ENCODE results near the gene DISP3. TPM values are rescaled to one million over a fixed set of nuclear protein-coding genes. Genes with fewer than 3 reads are reported as not detected.

Gene DISP3
- total and polyA plus RNA-seq, 7 donors = under 0.01 to 0.28 (median 0.16) TPM; not detected in 4

- peak; percentile 50 for DNase-seq
- Histone ChIP-seq H3K9me3 (no peaks in the 10 kb centered on the region), H3K4me1 (no peaks in the 10 kb centered on the region), H3K27ac (no peak overlapping the region), H3K27me3 (no peaks in the 10 kb centered on the region), H3K36me3 (no peaks in the 10 kb centered on the region), H3K4me3 (no peak overlapping the region)
- 93 to 94% methylated on average over 21 of the region's 21 CpGs for WGBS, 2 donors
- intact Hi-C loops (cut with DNase I) = no loop called here
- no peak for TF ChIP-seq POLR2AphosphoS5 (IDR thresholded peaks at IDR 0.05)
- no peak for TF ChIP-seq CTCF (IDR thresholded peaks at IDR 0.05)
- no peak for TF ChIP-seq EP300 (IDR thresholded peaks at IDR 0.05)
- no peak for TF ChIP-seq POLR2A (IDR thresholded peaks at IDR 0.05)
These were observed 36.7 kb downstream of the DISP3 start for GRCh38 chr1:11515368-11516300.

- WGBS, 2 donors = 81 to 86% methylated on average over 9 of the region's 9 CpGs
- no peaks in the 10 kb centered on the region for H3K9me3 ChIP-seq
- TF ChIP-seq EP300 (IDR thresholded peaks at IDR 0.05) = no peak
- TF ChIP-seq POLR2A (IDR thresholded peaks at IDR 0.05) = no peak
- no peak for TF ChIP-seq CTCF (IDR thresholded peaks at IDR 0.05)
- no peak for TF ChIP-seq POLR2AphosphoS5 (IDR thresholded peaks at IDR 0.05)
- no peak overlapping the region for H3K4me3 ChIP-seq
- H3K27ac ChIP-seq = no peak overlapping the region
- peak; percentile 57 for DNase-seq
- no peaks in the 10 kb centered on the region for H3K36me3 ChIP-seq
- H3K4me1 ChIP-seq = no peaks in the 10 kb centered on the region
- intact Hi-C loops (cut with DNase I) = no loop called here
- H3K27me3 ChIP-seq = no peaks in the 10 kb centered on the region
These were observed 38.1 kb downstream of the DISP3 start for GRCh38 chr1:11516961-11517635.

- Histone ChIP-seq H3K9me3 (no peaks in the 10 kb centered on the region), H3K27ac (no peak overlapping the region), H3K4me1 (no peaks in the 10 kb centered on the region), H3K36me3 (no peaks in the 10 kb centered on the region), H3K27me3 (no peaks in the 10 kb centered on the region), H3K4me3 (no peak overlapping the region)
- intact Hi-C loops (cut with DNase I) = no loop called here
- DNase-seq = peak; percentile 26
- WGBS, 2 donors = 72 to 79% methylated on average over 16 of the region's 16 CpGs
- no peak for TF ChIP-seq POLR2AphosphoS5 (IDR thresholded peaks at IDR 0.05)
- no peak for TF ChIP-seq EP300 (IDR thresholded peaks at IDR 0.05)
- no peak for TF ChIP-seq POLR2A (IDR thresholded peaks at IDR 0.05)
- TF ChIP-seq CTCF (IDR thresholded peaks at IDR 0.05) = no peak
These were observed 39.2 kb downstream of the DISP3 start for GRCh38 chr1:11518016-11518701.

- DNase-seq = peak; percentile 47
- 75 to 83% methylated on average over 18 of the region's 18 CpGs for WGBS, 2 donors
- H3K27ac ChIP-seq = no peak overlapping the region
- H3K27me3 ChIP-seq = no peaks in the 10 kb centered on the region
- no peak overlapping the region for H3K4me3 ChIP-seq
- H3K9me3 ChIP-seq = no peaks in the 10 kb centered on the region
- no peaks in the 10 kb centered on the region for H3K36me3 ChIP-seq
- TF ChIP-seq EP300 (IDR thresholded peaks at IDR 0.05) = no peak
- no peak for TF ChIP-seq POLR2A (IDR thresholded peaks at IDR 0.05)
- no peak for TF ChIP-seq POLR2AphosphoS5 (IDR thresholded peaks at IDR 0.05)
- TF ChIP-seq CTCF (IDR thresholded peaks at IDR 0.05) = no peak
- H3K4me1 ChIP-seq = no peaks in the 10 kb centered on the region
- intact Hi-C loops (cut with DNase I) = no loop called here
These were observed 40.1 kb downstream of the DISP3 start for GRCh38 chr1:11518791-11519628.
